H9 (cell line): ENCODE data around the gene ELF1. TPM values are rescaled to one million over a fixed set of nuclear protein-coding genes. Genes with fewer than 3 reads are reported as not detected.
A peak's percentile ranks its signal among the peaks of the same experiment; 100 is the strongest.

Source experiments
- DNase-seq: peaks from one replicate; pipeline ENCODE4 v3.0.0-alpha.2; 2017
- H2AFZ ChIP-seq: one replicate; pipeline ENCODE4 v1.6.1; 2013; ENCODE audit warnings: mild to moderate bottlenecking, low read length, control low read depth, moderate library complexity
- H2AK5ac ChIP-seq: 2 replicates; pipeline ENCODE4 v1.6.1; 2013; ENCODE audit warnings: low read length, control low read depth, mixed read lengths; ENCODE audit not compliant: insufficient read length
- H2BK120ac ChIP-seq: one replicate; pipeline ENCODE4 v1.6.1; 2013; ENCODE audit warnings: low read depth, mild to moderate bottlenecking, low read length, control low read depth, inconsistent platforms; ENCODE audit not compliant: poor library complexity, severe bottlenecking
- H2BK12ac ChIP-seq: 2 replicates; pipeline ENCODE4 v1.6.1; 2013; ENCODE audit warnings: low read length, control low read depth, mixed read lengths, low read depth; ENCODE audit not compliant: insufficient read length
- H2BK15ac ChIP-seq: 2 replicates; pipeline ENCODE4 v1.6.1; 2013; ENCODE audit warnings: low read depth, low read length, control low read depth
- H2BK20ac ChIP-seq: one replicate; pipeline ENCODE4 v1.6.1; 2013; ENCODE audit warnings: low read depth, mild to moderate bottlenecking, low read length, control low read depth, inconsistent platforms; ENCODE audit not compliant: poor library complexity, severe bottlenecking
- H2BK5ac ChIP-seq: 2 replicates; pipeline ENCODE4 v1.6.1; 2013; ENCODE audit warnings: low read length, control low read depth, mixed read lengths; ENCODE audit not compliant: insufficient read length
- H3K14ac ChIP-seq: 2 replicates; pipeline ENCODE4 v1.6.1; 2013; ENCODE audit warnings: low read length, control low read depth; ENCODE audit not compliant: insufficient read depth
- H3K18ac ChIP-seq: 2 replicates; pipeline ENCODE4 v1.6.1; 2013; ENCODE audit warnings: low read depth, mild to moderate bottlenecking, mixed read lengths, low read length, control low read depth; ENCODE audit not compliant: insufficient read length
- H3K23ac ChIP-seq: 2 replicates; pipeline ENCODE4 v1.6.1; 2013; ENCODE audit warnings: low read length, control low read depth, mixed read lengths, low read depth; ENCODE audit not compliant: insufficient read length
- H3K23me2 ChIP-seq: 2 replicates; pipeline ENCODE4 v1.6.1; 2013; ENCODE audit warnings: low read depth, mild to moderate bottlenecking, mixed read lengths, low read length, control low read depth; ENCODE audit not compliant: insufficient read length, poor library complexity, severe bottlenecking
- H3K27ac ChIP-seq: 2 replicates; pipeline ENCODE4 v1.5.1; 2013; ENCODE audit warnings: low read length, control low read depth, mixed read lengths, low read depth; ENCODE audit not compliant: insufficient read length
- H3K27me3 ChIP-seq: 2 replicates; pipeline ENCODE4 v1.6.1; 2013; ENCODE audit warnings: low read length, control low read depth, inconsistent platforms; ENCODE audit not compliant: insufficient read depth
- H3K4ac ChIP-seq: 2 replicates; pipeline ENCODE4 v1.6.1; 2013; ENCODE audit warnings: low read depth, mild to moderate bottlenecking, control low read depth, inconsistent platforms, low read length, moderate library complexity
- H3K4me1 ChIP-seq: 2 replicates; pipeline ENCODE4 v1.6.1; 2013; ENCODE audit warnings: low read length, control low read depth, inconsistent platforms; ENCODE audit not compliant: insufficient read depth
- H3K4me2 ChIP-seq: 2 replicates; pipeline ENCODE4 v1.6.1; 2013; ENCODE audit warnings: low read length, control low read depth, mixed read lengths; ENCODE audit not compliant: insufficient read length, insufficient read depth
- H3K56ac ChIP-seq: 2 replicates; pipeline ENCODE4 v1.6.1; 2013; ENCODE audit warnings: low read depth, mild to moderate bottlenecking, mixed read lengths, low read length, control low read depth; ENCODE audit not compliant: insufficient read length
- H3K79me1 ChIP-seq: 2 replicates; pipeline ENCODE4 v1.6.1; 2013; ENCODE audit warnings: low read depth, mild to moderate bottlenecking, moderate library complexity, low read length, control low read depth, inconsistent platforms; ENCODE audit not compliant: insufficient read depth, poor library complexity, severe bottlenecking
- H3K79me2 ChIP-seq: 2 replicates; pipeline ENCODE4 v1.6.1; 2013; ENCODE audit warnings: low read length, control low read depth, inconsistent platforms; ENCODE audit not compliant: insufficient read depth
- H3K9ac ChIP-seq: 2 replicates; pipeline ENCODE4 v1.6.1; 2013; ENCODE audit warnings: low read length, control low read depth, mixed read lengths; ENCODE audit not compliant: insufficient read length; ENCODE audit errors: extremely low read depth
- H3K9me3 ChIP-seq: one replicate; pipeline ENCODE4 v1.6.1; 2013; ENCODE audit warnings: low read depth, low read length, inconsistent platforms; ENCODE audit not compliant: control insufficient read depth
- H3T11ph ChIP-seq: one replicate; pipeline ENCODE4 v1.6.1; 2013; ENCODE audit warnings: mild to moderate bottlenecking, low read length, control low read depth, inconsistent platforms
- H4K20me1 ChIP-seq: one replicate; pipeline ENCODE4 v1.6.1; 2013; ENCODE audit not compliant: control insufficient read depth, insufficient read length, insufficient read depth
- H4K5ac ChIP-seq: 2 replicates; pipeline ENCODE4 v1.6.1; 2013; ENCODE audit warnings: low read depth, mild to moderate bottlenecking, mixed read lengths, low read length, control low read depth; ENCODE audit not compliant: insufficient read length
- H4K8ac ChIP-seq: replicated peaks from 2 replicates; pipeline ENCODE4 v1.6.1; 2013; ENCODE audit warnings: low read length, control low read depth, mixed read lengths, low read depth; ENCODE audit not compliant: insufficient read length
- H4K91ac ChIP-seq: 2 replicates; pipeline ENCODE4 v1.6.1; 2013; ENCODE audit warnings: low read depth, mild to moderate bottlenecking, moderate library complexity, mixed read lengths, low read length, control low read depth; ENCODE audit not compliant: insufficient read length
- H3K27ac Mint-ChIP-seq, 3 experiments: 2 replicates in 2 of 3; 3 replicates in 1 of 3; pipeline ENCODE4 v1.8.0; 2020 to 2021; ENCODE audit warnings: mixed read lengths in 3 of 3, mild to moderate bottlenecking in 1 of 3, moderate library complexity in 1 of 3
- H3K27me3 Mint-ChIP-seq: 2 replicates; pipeline ENCODE4 v1.8.0; 2021; ENCODE audit warnings: low read depth, mild to moderate bottlenecking, moderate library complexity, mixed read lengths
- H3K36me3 Mint-ChIP-seq, 3 experiments: 2 replicates in 2 of 3; 3 replicates in 1 of 3; pipeline ENCODE4 v1.8.0; 2020 to 2021; ENCODE audit warnings: low read depth in 3 of 3, mixed read lengths in 3 of 3; ENCODE audit not compliant: insufficient read depth in 1 of 3
- H3K4me1 Mint-ChIP-seq, 2 experiments: 2 replicates each; pipeline ENCODE4 v1.8.0; 2020; ENCODE audit warnings: mixed read lengths in 2 of 2
- H3K4me3 Mint-ChIP-seq, 2 experiments: 2 replicates in 1 of 2; 3 replicates in 1 of 2; pipeline ENCODE4 v1.8.0; 2020 to 2021; ENCODE audit warnings: mild to moderate bottlenecking in 2 of 2, mixed read lengths in 2 of 2, moderate library complexity in 1 of 2
- H3K9me3 Mint-ChIP-seq, 2 experiments: 2 replicates in 1 of 2; 3 replicates in 1 of 2; pipeline ENCODE4 v1.8.0; 2020; ENCODE audit warnings: mild to moderate bottlenecking in 2 of 2, mixed read lengths in 2 of 2, moderate library complexity in 1 of 2
- WGBS: extraction: QIAGEN DNeasy Blood & Tissue Kit; methylation state at CpG from one replicate; pipeline ENCODE4 v1.1.7; 2013; ENCODE audit warnings: missing lambda C conversion rate, low lambda C conversion rate, mixed read lengths; ENCODE audit not compliant: insufficient read length; ENCODE audit errors: extremely low coverage; 5-methylcytosine and 5-hydroxymethylcytosine counted together
- total RNA-seq: library from RNA; stranded (reverse); gene quantifications from 2 replicates; pipeline ENCODE4 v1.2.1, GENCODE V29; 2021
- TF ChIP-seq, protein P1 (sequence below): fragments of 200-600 bp; sonication (generic); conservative IDR thresholded peaks from 3 replicates; pipeline ENCODE4 v1.8.0; 2021; ENCODE audit warnings: antibody characterized with exemption, mild to moderate bottlenecking

Gene ELF1
- total RNA-seq, 1 experiment from 2014 or later, result 15.5 TPM

DNA sequence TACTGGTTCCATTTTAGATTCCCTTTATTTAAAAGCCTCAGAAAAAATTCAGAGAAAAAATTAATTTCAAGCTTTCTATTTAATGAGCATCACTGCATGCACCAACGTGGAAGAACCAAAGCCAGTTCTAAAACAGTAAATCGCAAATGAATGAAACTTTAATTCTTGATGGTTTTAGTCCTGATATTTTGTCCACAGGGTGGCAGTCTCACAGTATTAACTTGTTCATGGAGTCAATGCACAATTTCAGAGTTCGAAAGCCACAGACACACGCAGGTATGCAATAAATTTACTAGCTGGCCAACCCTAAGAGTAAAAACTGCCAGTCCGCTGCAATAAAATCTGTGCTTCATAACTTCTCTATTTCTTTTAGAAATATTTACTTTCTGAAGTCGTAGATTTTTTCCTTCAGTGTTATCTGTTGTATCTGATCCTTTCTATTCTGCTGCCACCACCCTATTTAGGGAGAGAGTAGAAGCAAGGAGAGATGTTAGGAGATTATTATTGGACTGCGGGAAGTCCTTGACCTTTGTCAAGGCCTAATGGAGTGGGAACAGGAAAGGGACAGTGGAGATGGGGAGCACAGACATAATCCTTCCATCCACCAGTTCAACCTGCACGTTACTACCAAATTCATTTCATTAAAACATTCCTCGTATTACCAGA lies 35.2 kb upstream of the ELF1 start:
- TF ChIP-seq, protein P1, sequence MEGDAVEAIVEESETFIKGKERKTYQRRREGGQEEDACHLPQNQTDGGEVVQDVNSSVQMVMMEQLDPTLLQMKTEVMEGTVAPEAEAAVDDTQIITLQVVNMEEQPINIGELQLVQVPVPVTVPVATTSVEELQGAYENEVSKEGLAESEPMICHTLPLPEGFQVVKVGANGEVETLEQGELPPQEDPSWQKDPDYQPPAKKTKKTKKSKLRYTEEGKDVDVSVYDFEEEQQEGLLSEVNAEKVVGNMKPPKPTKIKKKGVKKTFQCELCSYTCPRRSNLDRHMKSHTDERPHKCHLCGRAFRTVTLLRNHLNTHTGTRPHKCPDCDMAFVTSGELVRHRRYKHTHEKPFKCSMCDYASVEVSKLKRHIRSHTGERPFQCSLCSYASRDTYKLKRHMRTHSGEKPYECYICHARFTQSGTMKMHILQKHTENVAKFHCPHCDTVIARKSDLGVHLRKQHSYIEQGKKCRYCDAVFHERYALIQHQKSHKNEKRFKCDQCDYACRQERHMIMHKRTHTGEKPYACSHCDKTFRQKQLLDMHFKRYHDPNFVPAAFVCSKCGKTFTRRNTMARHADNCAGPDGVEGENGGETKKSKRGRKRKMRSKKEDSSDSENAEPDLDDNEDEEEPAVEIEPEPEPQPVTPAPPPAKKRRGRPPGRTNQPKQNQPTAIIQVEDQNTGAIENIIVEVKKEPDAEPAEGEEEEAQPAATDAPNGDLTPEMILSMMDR, result peak; percentile 66

More for the DNA sequence above, 35.2 kb upstream of the ELF1 start:
- Histone ChIP-seq H3T11ph (no peak overlapping the region), H2BK15ac (no peak overlapping the region), H3K27me3 (no peaks in the 10 kb centered on the region), H3K4me2 (no peak overlapping the region), H2BK20ac (no peak overlapping the region), H4K5ac (no peak overlapping the region), H3K9me3 (peaks cover 1% of the 10 kb centered on the region), H3K23me2 (no peaks in the 10 kb centered on the region), H2BK120ac (no peak overlapping the region), H2BK12ac (no peak overlapping the region), H3K79me1 (peaks cover 4% of the 10 kb centered on the region), H3K18ac (no peak overlapping the region), H2AK5ac (no peak overlapping the region), H2BK5ac (no peak overlapping the region), H4K8ac (no peak overlapping the region), H2AFZ (no peak overlapping the region), H3K4me1 (no peaks in the 10 kb centered on the region), H3K14ac (no peak overlapping the region), H4K91ac (no peak overlapping the region), H3K4ac (no peak overlapping the region), H3K79me2 (no peaks in the 10 kb centered on the region), H3K9ac (no peak overlapping the region), H4K20me1 (no peaks in the 10 kb centered on the region), H3K27ac (no peak overlapping the region), H3K23ac (no peak overlapping the region), H3K56ac (no peak overlapping the region)
- Mint-ChIP-seq H3K4me3 (no peak overlapping the region), H3K27ac (no peak overlapping the region; a peak in 1 of 7 replicates), H3K4me1 (peaks cover 17 to 18% of the 10 kb centered on the region in 2 experiments), H3K36me3 (peaks cover 4 to 9% (median 4%) of the 10 kb centered on the region in 3 experiments; a peak in 6 of 7 replicates), H3K27me3 (no peaks in the 10 kb centered on the region), H3K9me3 (peaks cover 3 to 4% of the 10 kb centered on the region in 2 experiments; a peak in 4 of 5 replicates)
- no peak for DNase-seq
- 100% methylated on average over 2 of the region's 9 CpGs for WGBS
